NCI-H748 treated with DMSO at 0.1 percent for 48 hours (cell line): ENCODE data around the gene RACGAP1.

ENCODE experiments used
- DNase-seq: peaks from one replicate; lab custom pipeline; 2025; lab: John Stamatoyannopoulos, UW

Gene RACGAP1

GRCh38 chr12:50056639-50056976 lies 31.3 kb upstream of the RACGAP1 start:
- no peak for DNase-seq

GRCh38 chr12:50055831-50056638 lies 30.7 kb upstream of the RACGAP1 start:
- DNase-seq = no peak

DNA sequence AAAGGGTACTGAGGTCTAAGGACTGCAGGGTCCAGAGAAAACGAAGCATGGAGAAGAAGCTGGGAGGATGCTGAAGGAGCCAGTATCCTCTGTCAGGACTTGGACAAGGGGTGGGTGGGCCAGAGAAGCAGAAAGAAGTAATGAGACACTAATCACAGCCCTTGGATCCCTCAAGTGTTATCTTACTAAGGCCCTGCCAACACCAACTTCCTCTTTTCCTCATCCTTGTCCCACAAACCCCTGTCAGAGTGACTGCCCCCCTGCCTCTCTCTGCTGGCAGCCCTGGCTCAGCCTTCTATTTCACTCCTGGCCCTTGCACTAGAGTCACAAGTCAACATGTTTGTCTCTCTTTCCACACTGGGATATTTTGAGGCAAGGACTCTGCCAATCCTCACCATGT lies 28.3 kb upstream of the RACGAP1 start:
- DNase-seq = no peak

DNA sequence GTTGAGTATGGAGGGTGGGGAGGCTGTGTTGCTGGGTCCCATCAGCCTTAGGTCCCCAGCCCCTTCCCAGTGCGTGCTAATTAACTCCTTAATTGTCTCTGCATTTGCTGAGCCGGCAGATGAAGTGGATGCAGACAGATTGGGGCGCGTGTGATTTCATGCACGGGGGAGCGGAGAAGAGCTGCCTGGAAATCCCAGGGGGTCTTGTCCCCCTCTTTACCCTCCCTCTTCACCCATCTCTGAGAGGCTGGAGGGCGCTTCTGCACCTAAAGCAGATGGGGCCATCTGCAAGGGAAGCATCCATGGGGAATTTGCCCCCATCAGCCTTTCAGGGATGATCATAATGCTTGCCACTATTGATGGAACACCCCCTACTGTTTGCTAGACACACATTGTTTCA lies 27.7 kb upstream of the RACGAP1 start:
- DNase-seq = no peak

DNA sequence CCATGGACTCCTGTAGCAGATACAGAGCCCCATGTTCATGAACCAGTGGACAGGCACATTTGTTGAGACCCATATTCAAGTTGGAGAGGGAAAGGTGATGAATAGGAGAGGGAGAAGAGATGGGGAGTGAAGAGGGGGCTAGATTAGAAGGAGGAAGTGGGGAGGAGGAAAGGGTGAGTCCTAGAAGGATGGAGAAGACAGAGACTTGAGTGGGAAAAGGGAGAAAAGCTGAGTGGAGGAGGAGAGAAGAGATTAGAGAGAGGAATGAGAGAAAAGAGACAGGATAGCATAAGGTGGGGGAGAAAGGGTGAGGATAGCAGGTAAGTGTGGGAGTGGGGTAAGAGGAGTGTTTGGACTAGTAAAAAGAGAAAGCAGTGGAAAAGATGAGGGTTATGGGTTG lies 27.2 kb upstream of the RACGAP1 start:
- DNase-seq = no peak

- no peak for DNase-seq
Observed at GRCh38 chr12:50051101-50051806, 26.0 kb upstream of the RACGAP1 start.

- DNase-seq = no peak
Observed at GRCh38 chr12:50050410-50051098, 25.3 kb upstream of the RACGAP1 start.

GRCh38 chr12:50050119-50050385 lies 24.8 kb upstream of the RACGAP1 start:
- DNase-seq = no peak

DNA sequence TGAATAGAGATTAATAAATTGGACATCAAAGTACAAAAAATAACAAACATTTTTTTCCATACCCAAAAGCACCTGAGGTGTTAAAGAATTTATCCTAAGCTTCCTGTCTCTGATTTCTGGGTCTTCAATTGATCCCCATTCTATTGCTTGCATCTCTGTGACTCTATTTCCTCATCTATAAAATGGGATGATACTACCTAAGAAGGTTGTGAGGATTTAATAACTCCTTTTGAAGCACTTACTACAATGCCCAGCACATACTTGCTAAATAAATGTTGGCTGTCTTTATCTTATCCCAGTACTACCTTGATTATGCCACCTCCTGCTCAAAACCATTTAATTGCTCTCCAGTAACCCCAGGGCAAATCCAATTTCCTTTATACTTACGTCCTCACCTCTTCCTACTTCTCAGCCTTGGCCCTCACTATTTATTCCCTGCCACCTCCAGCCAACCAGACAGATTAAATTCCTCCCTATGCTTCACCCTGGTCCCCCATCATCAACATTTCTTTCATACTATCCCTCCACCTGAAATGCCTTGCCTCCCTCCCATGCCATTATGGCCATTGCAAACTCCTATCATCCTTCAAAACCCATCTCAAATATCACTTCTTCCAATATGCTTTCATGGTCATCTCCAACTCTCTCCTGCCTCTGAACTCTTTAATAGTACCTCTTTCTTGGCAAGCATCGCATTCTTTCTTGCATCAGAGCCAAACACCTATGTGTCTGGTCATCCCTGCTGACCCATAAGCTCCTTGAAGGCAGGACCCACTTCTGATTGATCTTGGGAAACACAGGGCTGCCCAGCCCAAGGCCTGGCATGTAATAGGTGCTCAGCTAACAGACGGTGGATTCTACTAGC lies 24.2 kb upstream of the RACGAP1 start:
- no peak for DNase-seq

- no peak for DNase-seq
Observed at GRCh38 chr12:50047693-50048250, 22.5 kb upstream of the RACGAP1 start.

GRCh38 chr12:50043854-50044253 lies 18.6 kb upstream of the RACGAP1 start:
- DNase-seq = no peak

DNA sequence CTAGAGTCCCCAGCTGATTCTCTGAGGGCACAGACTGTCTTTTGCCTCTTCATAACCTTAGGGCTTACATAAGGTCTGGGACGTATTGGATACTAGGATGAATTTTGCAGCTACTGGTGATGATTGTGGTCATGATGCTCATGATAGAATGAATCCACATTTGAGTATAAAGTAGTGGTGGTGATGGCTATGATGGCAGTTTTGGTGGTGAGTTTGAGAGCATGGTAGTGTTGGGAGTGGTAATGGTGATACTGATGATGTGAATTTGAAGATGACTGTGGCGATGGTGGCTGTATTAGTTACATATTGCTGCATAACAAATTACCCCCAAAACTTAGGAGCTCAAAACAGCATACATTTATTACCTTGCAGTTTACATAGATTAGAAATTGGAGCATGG lies 18.0 kb upstream of the RACGAP1 start:
- no peak for DNase-seq

DNA sequence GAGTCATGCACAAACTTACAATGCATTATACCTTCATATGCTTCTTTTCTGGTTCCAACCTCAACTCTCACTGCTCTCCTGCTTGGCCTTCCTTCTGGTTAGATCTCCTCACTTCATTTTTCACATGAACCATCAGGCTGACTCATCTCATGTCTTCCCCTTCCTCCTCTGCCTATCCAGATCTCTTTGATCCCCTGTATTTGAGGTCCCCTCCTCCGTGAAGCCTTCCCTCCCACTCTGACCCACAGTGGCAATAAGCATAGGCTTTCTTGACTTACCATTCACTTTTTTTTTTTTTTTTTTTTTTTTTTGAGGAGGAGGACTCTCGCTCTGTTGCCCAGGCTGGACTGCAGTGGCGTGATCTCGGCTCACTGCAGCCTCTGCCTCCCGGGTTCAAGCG lies 17.4 kb upstream of the RACGAP1 start:
- no peak for DNase-seq

DNA sequence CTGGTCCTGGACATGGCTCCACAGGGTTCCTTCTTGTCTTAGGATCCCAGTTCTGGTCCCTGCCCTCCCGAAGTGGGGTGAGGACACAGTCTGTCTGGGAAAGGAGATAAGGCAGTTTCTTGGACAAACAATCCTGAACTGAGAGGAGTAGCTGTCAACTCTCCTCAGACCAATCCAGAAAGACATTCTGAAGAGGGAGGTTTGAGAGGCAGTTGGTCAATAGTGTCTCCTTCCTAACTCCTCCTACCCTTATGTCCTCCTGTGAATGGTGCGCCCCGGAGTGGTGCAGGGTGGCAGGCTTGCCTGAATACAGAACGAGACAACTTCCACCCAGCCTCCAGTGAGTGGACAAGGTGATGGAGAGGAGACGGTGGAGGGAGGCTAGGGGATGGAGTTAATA lies 16.7 kb upstream of the RACGAP1 start:
- no peak for DNase-seq

GRCh38 chr12:50041062-50041860 lies 16.0 kb upstream of the RACGAP1 start:
- DNase-seq = no peak

- no peak for DNase-seq
Observed at GRCh38 chr12:50040657-50041056, 15.4 kb upstream of the RACGAP1 start.

- DNase-seq = peak; percentile 25
Observed at GRCh38 chr12:50039151-50039835, 14.0 kb upstream of the RACGAP1 start.

GRCh38 chr12:50038336-50038735 lies 13.0 kb upstream of the RACGAP1 start:
- no peak for DNase-seq

- DNase-seq = no peak
Observed at GRCh38 chr12:50032854-50033581, 7.7 kb upstream of the RACGAP1 start.

DNA sequence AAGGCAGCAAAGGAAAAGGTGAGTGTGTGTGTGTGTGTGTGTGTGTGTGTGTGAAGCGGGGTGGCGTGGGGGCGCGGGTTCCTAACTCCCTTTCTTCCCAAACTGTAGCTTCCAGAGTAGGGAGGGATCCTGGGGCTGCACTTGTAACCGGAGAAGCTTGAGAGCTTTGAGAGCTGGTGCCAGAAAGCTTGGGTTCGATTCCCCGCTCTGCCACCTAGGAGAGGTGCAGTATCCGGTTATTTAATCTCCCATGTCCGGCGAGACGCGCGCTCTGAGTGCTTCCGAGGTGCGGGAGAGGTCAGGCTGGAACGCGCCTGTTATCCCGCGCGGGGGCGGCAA lies 7.2 kb upstream of the RACGAP1 start:
- DNase-seq = no peak
